Measurements from ENCODE around the gene MDC1.
"Not testable (repeated sequence)": the region's sequence is repeated elsewhere in the genome, so short reads cannot be mapped to it uniquely, and the experiment has no call there.

Gene MDC1

GRCh38 chr6:30724906-30725667 is 8.0 kb upstream of the MDC1 start:
- Histone ChIP-seq H3K9me3 (ENCODE audit: severe bottlenecking) (no peaks in the 10 kb centered on the region), H3K4me3 (ENCODE audit: low read depth, low read length) (no peak overlapping the region), H3K27ac (no peak overlapping the region), H3K36me3 (peaks cover 94% of the 10 kb centered on the region), H3K27me3 (ENCODE audit: insufficient read depth, low read depth, severe bottlenecking) (no peaks in the 10 kb centered on the region)
- DNase-seq, result no peak
- no peak for TF ChIP-seq CTCF (IDR thresholded peaks at IDR 0.05; ENCODE audit: low read depth, low read length)

GRCh38 chr6:30723843-30724741 is 7.0 kb upstream of the MDC1 start:
- DNase-seq; H3K4me3 ChIP-seq (ENCODE audit: low read depth, low read length); H3K27me3 ChIP-seq (ENCODE audit: insufficient read depth, low read depth, severe bottlenecking); H3K27ac ChIP-seq; H3K9me3 ChIP-seq (ENCODE audit: severe bottlenecking): not testable (repeated sequence)
- 0 out of 2 replicates have a peak, but pooled peaks have one; percentile 11 for TF ChIP-seq CTCF (IDR thresholded peaks at IDR 0.05; ENCODE audit: low read depth, low read length)
- H3K36me3 ChIP-seq, result peaks cover 84% of the 10 kb centered on the region

DNA sequence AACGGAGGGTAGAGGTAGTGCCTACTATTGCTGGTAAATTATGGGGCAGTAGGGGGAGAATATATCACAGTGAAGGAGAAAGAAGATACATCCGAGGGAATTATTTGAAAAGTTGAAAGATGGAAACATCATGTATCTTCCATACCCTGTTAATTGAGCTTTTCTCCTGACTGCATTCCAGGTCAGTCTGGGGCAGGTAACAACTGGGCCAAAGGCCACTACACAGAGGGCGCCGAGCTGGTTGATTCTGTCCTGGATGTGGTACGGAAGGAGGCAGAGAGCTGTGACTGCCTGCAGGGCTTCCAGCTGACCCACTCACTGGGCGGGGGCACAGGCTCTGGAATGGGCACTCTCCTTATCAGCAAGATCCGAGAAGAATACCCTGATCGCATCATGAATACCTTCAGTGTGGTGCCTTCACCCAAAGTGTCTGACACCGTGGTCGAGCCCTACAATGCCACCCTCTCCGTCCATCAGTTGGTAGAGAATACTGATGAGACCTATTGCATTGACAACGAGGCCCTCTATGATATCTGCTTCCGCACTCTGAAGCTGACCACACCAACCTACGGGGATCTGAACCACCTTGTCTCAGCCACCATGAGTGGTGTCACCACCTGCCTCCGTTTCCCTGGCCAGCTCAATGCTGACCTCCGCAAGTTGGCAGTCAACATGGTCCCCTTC is 6.2 kb upstream of the MDC1 start:
- H3K9me3 ChIP-seq (ENCODE audit: severe bottlenecking); H3K27me3 ChIP-seq (ENCODE audit: insufficient read depth, low read depth, severe bottlenecking); H3K4me3 ChIP-seq (ENCODE audit: low read depth, low read length); DNase-seq: not testable (repeated sequence)
- Histone ChIP-seq H3K36me3 (peaks cover 77% of the 10 kb centered on the region), H3K27ac (peak overlapping the region; percentile 10; the same call in 1 of the 2 replicates)

GRCh38 chr6:30722280-30723112 is 5.4 kb upstream of the MDC1 start:
- peak; percentile 96 for TF ChIP-seq CTCF (IDR thresholded peaks at IDR 0.05; ENCODE audit: low read depth, low read length)
- peak; percentile 90 for DNase-seq
- Histone ChIP-seq H3K4me3 (ENCODE audit: low read depth, low read length) (peak overlapping the region; percentile 100), H3K27me3 (ENCODE audit: insufficient read depth, low read depth, severe bottlenecking) (no peaks in the 10 kb centered on the region), H3K36me3 (peaks cover 69% of the 10 kb centered on the region), H3K9me3 (ENCODE audit: severe bottlenecking) (peaks cover 2% of the 10 kb centered on the region), H3K27ac (peak overlapping the region; percentile 98)

DNA sequence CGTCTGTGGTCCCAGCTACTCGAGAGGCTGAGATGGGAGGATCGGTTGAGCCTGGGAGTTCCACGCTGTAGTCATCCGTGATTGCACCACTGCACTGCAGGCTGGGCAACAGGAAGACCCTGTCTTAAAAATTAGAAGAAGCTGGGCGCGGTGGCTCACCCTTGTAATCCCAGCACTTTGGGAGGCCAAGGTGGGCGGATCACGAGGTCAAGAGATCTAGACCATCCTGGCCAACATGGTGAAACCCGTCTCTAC is 4.9 kb upstream of the MDC1 start:
- H3K9me3 ChIP-seq (ENCODE audit: severe bottlenecking); H3K27me3 ChIP-seq (ENCODE audit: insufficient read depth, low read depth, severe bottlenecking); DNase-seq: not testable (repeated sequence)
- H3K36me3 ChIP-seq, result peaks cover 63% of the 10 kb centered on the region
- peak overlapping the region; percentile 98 for H3K27ac ChIP-seq
- peak overlapping the region; percentile 100 for H3K4me3 ChIP-seq (ENCODE audit: low read depth, low read length)

DNA sequence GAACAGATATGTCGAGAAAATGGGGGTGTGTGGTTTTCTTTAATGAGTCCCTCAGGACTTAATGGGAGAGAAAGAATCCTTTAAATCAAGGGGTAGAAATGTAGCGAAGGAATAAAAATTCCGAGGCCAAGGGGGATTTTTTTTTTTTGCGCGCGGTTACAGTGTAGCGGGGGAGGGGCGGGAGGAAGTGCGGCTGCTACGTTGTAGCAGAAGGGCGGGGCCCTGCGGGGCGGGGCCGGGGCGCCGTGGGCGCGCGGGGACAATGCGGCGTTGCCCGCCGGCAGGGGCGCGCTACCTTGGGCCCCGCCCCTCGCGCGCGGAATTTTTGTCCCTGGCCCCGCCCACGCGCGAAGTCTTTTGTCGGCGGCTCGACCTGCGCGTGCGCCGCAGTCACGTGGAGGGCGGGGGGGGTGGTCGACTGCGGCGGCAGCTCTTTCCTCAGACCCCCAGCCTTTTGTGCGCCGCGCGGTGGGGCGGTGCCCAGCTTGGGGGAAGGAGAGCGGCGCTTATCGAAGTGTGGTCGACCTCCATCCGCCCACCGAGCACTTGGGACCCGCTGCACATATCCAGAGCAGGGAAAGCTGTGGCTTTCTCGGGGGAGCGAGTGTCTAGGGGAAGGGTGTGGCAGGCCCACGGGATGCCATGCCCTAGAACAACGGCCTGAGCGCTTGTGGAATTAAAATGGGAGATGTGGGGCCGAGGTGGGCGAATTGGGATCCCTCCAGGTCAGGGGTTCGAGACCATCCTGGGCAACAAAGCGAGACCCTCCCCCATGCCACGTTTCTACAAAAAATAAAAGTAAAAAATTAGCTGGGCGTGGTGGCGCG is 4.3 kb upstream of the MDC1 start:
- DNase-seq, result peak; percentile 97
- Histone ChIP-seq H3K4me3 (ENCODE audit: low read depth, low read length) (peak overlapping the region; percentile 100), H3K9me3 (ENCODE audit: severe bottlenecking) (peaks cover 6% of the 10 kb centered on the region), H3K27me3 (ENCODE audit: insufficient read depth, low read depth, severe bottlenecking) (no peaks in the 10 kb centered on the region), H3K27ac (peak overlapping the region; percentile 98), H3K36me3 (peaks cover 58% of the 10 kb centered on the region)
- TF ChIP-seq CTCF (IDR thresholded peaks at IDR 0.05; ENCODE audit: low read depth, low read length), result peak; percentile 50
